K562 (cell line): ENCODE data around the gene SLC16A4. TPM values are rescaled to one million over a fixed set of nuclear protein-coding genes. Genes with fewer than 3 reads are reported as not detected.

ENCODE experiments used
- ATAC-seq: fragments of 200-7000 bp; cut with Tn5 transposase; 3 replicates; pipeline ENCODE4 v1.9.1; 2020; ENCODE audit warnings: moderate library complexity
- BruUV-seq: library from RNA; stranded (reverse); fragments of 400-500 nt; replicated peaks from 2 replicates; lab custom pipeline; 2021; lab: Mats Ljungman, UMichigan
- CTCF ChIA-PET: fragments of 300-600 bp; formaldehyde crosslinking; extraction: SDS; loops from one replicate; lab custom pipeline; 2021; ENCODE audit warnings: low intra/inter-chr PET ratio; lab: Yijun Ruan, JAX
- POLR2A ChIA-PET: fragments of 300-600, 350-650 bp; sonication (Branson Sonifier 250); formaldehyde crosslinking; extraction: SDS; loops from one replicate; lab custom pipeline; 2021; ENCODE audit warnings: antibody characterized with exemption, inconsistent platforms; lab: Yijun Ruan, JAX
- DNase-seq, 4 experiments: peaks; one replicate each; pipeline versions ENCODE4 v3.0.0 to v3.0.0-alpha.2; 2011 to 2018; ENCODE audit warnings: low spot score in 3 of 4, mixed read lengths in 3 of 4; ENCODE audit errors: extremely low read depth in 1 of 4
- FAIRE-seq: peaks from 2 replicates; lab custom pipeline; 2011; peaks lifted over from hg19 to GRCh38; lab: Jason Lieb, UNC
- H2AFZ ChIP-seq: 2 replicates; pipeline ENCODE4 v1.6.0; 2011; ENCODE audit warnings: low read depth, low read length, control low read depth, inconsistent platforms
- H3K27ac ChIP-seq: fragments of 200-600 bp; 3 replicates; pipeline ENCODE4 v1.8.0; 2011; ENCODE audit warnings: low read depth, mild to moderate bottlenecking, control low read depth, inconsistent platforms, low read length, moderate library complexity, mixed read lengths; ENCODE audit errors: extremely low read depth
- H3K27me3 ChIP-seq, 2 experiments: fragments of 300-600 bp in 1 of 2; 2 replicates in 1 of 2; 3 replicates in 1 of 2; pipeline versions ENCODE4 v1.6.0 to v1.8.0; 2011; ENCODE audit warnings: inconsistent platforms in 2 of 2, low read length in 2 of 2, mild to moderate bottlenecking in 1 of 2, mixed read lengths in 1 of 2, moderate library complexity in 1 of 2; ENCODE audit not compliant: control insufficient read depth in 2 of 2, insufficient read depth in 2 of 2
- H3K36me3 ChIP-seq: fragments of 300-600 bp; 3 replicates; pipeline ENCODE4 v1.8.0; 2011; ENCODE audit warnings: mild to moderate bottlenecking, low read length, inconsistent platforms; ENCODE audit not compliant: control insufficient read depth, insufficient read depth
- H3K4me1 ChIP-seq, 2 experiments: fragments of 200-600 bp in 1 of 2; replicated peaks in 1 of 2; 2 replicates in 1 of 2; 3 replicates in 1 of 2; pipeline versions ENCODE4 v1.5.1 to v1.8.0; 2011; ENCODE audit warnings: inconsistent platforms in 2 of 2, low read length in 2 of 2, mild to moderate bottlenecking in 1 of 2, mixed read lengths in 1 of 2, moderate library complexity in 1 of 2; ENCODE audit not compliant: control insufficient read depth in 2 of 2, insufficient read depth in 2 of 2
- H3K4me2 ChIP-seq: 2 replicates; pipeline ENCODE4 v1.6.1; 2011; ENCODE audit warnings: low read length, control low read depth, inconsistent platforms, mixed read lengths; ENCODE audit not compliant: insufficient read depth
- H3K4me3 ChIP-seq: fragments of 200-600 bp; sonication (generic), shearing (Covaris generic); 2 replicates; pipeline ENCODE4 v1.5.1; 2016; ENCODE audit warnings: control low read depth, inconsistent platforms
- H3K79me2 ChIP-seq: fragments of 200-600 bp; 3 replicates; pipeline ENCODE4 v1.8.0; 2011; ENCODE audit warnings: low read length, inconsistent platforms; ENCODE audit not compliant: control insufficient read depth, insufficient read depth
- H3K9ac ChIP-seq, 2 experiments: 2 replicates each; pipeline versions ENCODE4 v1.6.0 to v1.6.1; 2011; ENCODE audit warnings: low read depth in 2 of 2, low read length in 2 of 2, control low read depth in 1 of 2, inconsistent platforms in 1 of 2, mild to moderate bottlenecking in 1 of 2, mixed read lengths in 1 of 2; ENCODE audit not compliant: insufficient read depth in 1 of 2
- H3K9me1 ChIP-seq: one replicate; pipeline ENCODE4 v1.6.0; 2011; ENCODE audit warnings: inconsistent platforms, mild to moderate bottlenecking, low read length, moderate library complexity; ENCODE audit not compliant: control insufficient read depth, insufficient read depth
- H3K9me3 ChIP-seq: replicated peaks from 2 replicates; pipeline ENCODE4 v1.5.1; 2011; ENCODE audit warnings: low read depth, low read length, inconsistent platforms; ENCODE audit not compliant: control insufficient read depth, insufficient read depth
- H4K20me1 ChIP-seq: replicated peaks from 2 replicates; pipeline ENCODE4 v1.6.1; 2011; ENCODE audit warnings: low read length, inconsistent platforms, mixed read lengths; ENCODE audit not compliant: control insufficient read depth, insufficient read depth
- HDAC1 ChIP-seq, 2 experiments: fragments of 450-650 bp; IDR thresholded peaks; 2 replicates each; pipeline ENCODE4 v1.6.1; 2016 to 2017; ENCODE audit warnings: inconsistent platforms in 1 of 2, mild to moderate bottlenecking in 1 of 2, moderate library complexity in 1 of 2
- MAFK ChIP-seq: IDR thresholded peaks from 2 replicates; pipeline ENCODE4 v1.6.1; 2011; ENCODE audit warnings: low read length, improper control_type of control experiment
- NFIC ChIP-seq: fragments of 450-650 bp; IDR thresholded peaks from 2 replicates; pipeline ENCODE4 v1.6.1; 2017; ENCODE audit warnings: mild to moderate bottlenecking, inconsistent platforms
- RHOXF2B ChIP-seq: fragments of 250-450 bp; sonication (Bioruptor Pico); conservative IDR thresholded peaks from 2 replicates; pipeline ENCODE4 v1.5.1; 2021
- WGBS: fragments of 100-300 bp; shearing (Covaris generic); methylation state at CpG from one replicate; pipeline ENCODE4 v1.1.6; 2016; ENCODE audit warnings: low coverage, mixed read lengths; ENCODE audit not compliant: insufficient coverage; ENCODE audit errors: missing lambda C conversion rate; 5-methylcytosine and 5-hydroxymethylcytosine counted together
- in situ Hi-C: fragments of 300-500 bp; cut with MboI; formaldehyde crosslinking; loops from 4 replicates; pipeline ENCODE4 v1.15.0; 2018; ENCODE audit warnings: inconsistent platforms, mixed read lengths
- intact Hi-C: fragments of 100-400 bp; cut with micrococcal nuclease; formaldehyde crosslinking; loops from 2 replicates; pipeline ENCODE4 v1.14.2; 2022
- polyA plus RNA-seq, 8 experiments: library from polyadenylated mRNA; depleted of rRNA in 4 of 8; stranded (reverse) in 5 of 8; unstranded in 3 of 8; fragments of >200 nt; fragmentation: Nextera tagmentation in 2 of 8; fragmentation: Illumina TruSeq in 1 of 8; extraction: Ambion mirVana in 2 of 8; extraction: Trizol in 1 of 8; gene quantifications; 2 replicates each; pipeline versions ENCODE4 v1.2.1 to v1.2.3, GENCODE V29; 2011 to 2014; ENCODE audit warnings: inconsistent platforms in 1 of 8, missing spikeins in 1 of 8
- total RNA-seq, 7 experiments: library from RNA; depleted of rRNA in 6 of 7; stranded (reverse); fragments of >200 nt in 6 of 7; fragmentation: Illumina TruSeq in 2 of 7; extraction: Trizol in 2 of 7; gene quantifications; 2 replicates each; pipeline versions ENCODE4 v1.2.1 to v1.2.3, GENCODE V29; 2011 to 2021; ENCODE audit warnings: low replicate concordance in 1 of 7

Gene SLC16A4
- total and polyA plus RNA-seq, 9 of the 15 experiments (the other 6 are each of a cell fraction or from before 2014, with no cell fraction given), result 0.04 to 0.31 (median 0.18) TPM; not detected in 1

DNA sequence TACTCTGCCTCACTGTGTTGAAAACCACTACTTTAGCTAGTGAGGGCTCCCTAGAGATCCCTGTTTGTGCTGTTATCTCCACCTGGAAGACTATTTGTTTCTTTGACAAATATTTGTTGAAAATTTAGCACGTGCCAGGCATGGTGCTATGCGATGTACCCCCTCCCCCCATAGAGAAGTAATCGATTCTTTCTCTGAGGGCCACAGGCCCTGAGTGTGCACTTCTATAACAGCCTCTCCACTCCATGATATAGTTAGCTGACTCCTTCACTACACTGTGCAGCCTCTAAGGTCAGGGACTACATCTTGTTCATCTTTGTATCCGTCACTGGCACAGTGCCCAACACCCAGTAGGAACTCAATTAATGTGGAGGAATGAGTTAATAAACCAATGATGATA is 69.0 kb downstream of the SLC16A4 start:
- H3K36me3 ChIP-seq, result no peaks in the 10 kb centered on the region
- TF ChIP-seq MAFK, result no peak
- peak; percentile 82 for TF ChIP-seq NFIC
- TF ChIP-seq HDAC1 (IDR thresholded peaks at IDR 0.05), result no peak
- no peak for TF ChIP-seq RHOXF2B
- ATAC-seq, result no peak
- ChIA-PET CTCF (no interaction called here), POLR2A (interaction anchor here (1.4 kb wide), 1 partner anchor 13 kb away, joined by 5 read pairs; no protein-coding TSS in a partner anchor)
- in situ Hi-C loops (no loop called here), intact Hi-C loops (no loop called here)
- no peak overlapping the region for H3K9ac ChIP-seq
- H3K27me3 ChIP-seq, result no peaks in the 10 kb centered on the region; a peak in 1 of 5 replicates
- DNase-seq, result no peak
- WGBS, result 14% methylated on average over 4 of the region's 4 CpGs
- no peak overlapping the region for H3K4me3 ChIP-seq
- no peak overlapping the region for H3K27ac ChIP-seq
- no peak for FAIRE-seq
- no peaks in the 10 kb centered on the region for H3K9me3 ChIP-seq
- no peaks in the 10 kb centered on the region for H3K9me1 ChIP-seq
- BruUV-seq, result no TSS peak
- H4K20me1 ChIP-seq, result no peaks in the 10 kb centered on the region
- H3K79me2 ChIP-seq, result no peaks in the 10 kb centered on the region
- H3K4me1 ChIP-seq, result no peaks in the 10 kb centered on the region
- H3K4me2 ChIP-seq, result no peak overlapping the region
- no peak overlapping the region for H2AFZ ChIP-seq

DNA sequence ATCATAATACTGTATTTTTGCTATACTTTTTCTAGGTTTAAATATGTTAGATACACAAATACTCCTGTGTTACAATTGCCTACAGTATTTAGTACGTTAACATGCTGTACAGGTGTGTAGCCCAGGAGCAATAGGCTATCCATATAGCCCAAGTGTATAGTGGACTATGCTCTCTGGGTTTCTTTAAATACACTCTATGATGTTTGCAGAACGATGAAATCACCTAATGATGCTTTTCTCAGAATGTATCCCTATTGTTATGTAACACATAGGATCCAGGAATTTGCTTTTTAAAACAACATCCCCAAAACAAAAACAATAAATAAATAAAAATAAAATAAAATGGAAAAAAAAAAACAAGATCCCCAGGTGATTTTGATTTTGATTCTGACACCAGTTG is 69.8 kb downstream of the SLC16A4 start:
- H3K9me1 ChIP-seq, result no peaks in the 10 kb centered on the region
- no peaks in the 10 kb centered on the region; a peak in 1 of 5 replicates for H3K27me3 ChIP-seq
- 4% methylated on average over 2 of the region's 2 CpGs for WGBS
- no peak for DNase-seq
- no peak overlapping the region for H3K4me2 ChIP-seq
- intact Hi-C loops, result no loop called here
- H2AFZ ChIP-seq, result no peak overlapping the region
- BruUV-seq, result no TSS peak
- H3K36me3 ChIP-seq, result no peaks in the 10 kb centered on the region
- CTCF ChIA-PET, result interaction anchor here (0.9 kb wide), 1 partner anchor 118 kb away, joined by 3 read pairs; no protein-coding TSS in a partner anchor
- no peaks in the 10 kb centered on the region for H4K20me1 ChIP-seq
- TF ChIP-seq HDAC1 (IDR thresholded peaks at IDR 0.05), result no peak
- no peak overlapping the region for H3K4me3 ChIP-seq
- in situ Hi-C loops, result no loop called here
- FAIRE-seq, result no peak
- H3K27ac ChIP-seq, result no peak overlapping the region
- no peaks in the 10 kb centered on the region for H3K9me3 ChIP-seq
- no peak for ATAC-seq
- no peaks in the 10 kb centered on the region for H3K79me2 ChIP-seq
- POLR2A ChIA-PET, result no interaction called here
- H3K9ac ChIP-seq, result no peak overlapping the region
- H3K4me1 ChIP-seq, result no peaks in the 10 kb centered on the region
